HG02870 (cell line): ENCODE measurements around the gene PRPS1L1.

Source experiments
- ATAC-seq: cut with Tn5 transposase; IDR thresholded peaks from one replicate; pipeline ENCODE4 v1.9.1; 2021; ENCODE audit warnings: mild to moderate bottlenecking, moderate library complexity; ENCODE audit not compliant: unreplicated experiment

Gene PRPS1L1

DNA sequence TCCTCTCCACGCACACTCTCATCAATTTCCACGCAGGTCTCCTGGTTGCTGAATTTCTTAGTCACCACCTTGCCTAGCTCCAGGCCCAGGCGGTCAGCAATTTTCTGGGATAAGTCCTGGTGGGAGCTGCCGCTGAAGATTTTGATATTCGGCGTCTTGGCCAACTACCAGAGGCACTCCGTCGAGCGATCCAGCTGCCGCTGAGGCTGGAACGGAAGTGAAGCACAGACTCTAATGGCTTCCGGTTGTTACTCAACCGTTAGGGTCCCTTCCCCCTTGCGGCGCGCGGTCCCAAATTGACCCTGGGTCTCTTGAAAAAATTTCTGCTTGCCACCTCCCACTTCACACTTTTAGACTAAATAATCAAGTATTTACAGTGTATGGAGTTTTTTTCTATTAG is at the start of gene PRPS1L1:
Gene PRPS1L1 (minus strand): TSS at position 219 of the 400 bp plus-strand sequence.
- no peak for ATAC-seq

DNA sequence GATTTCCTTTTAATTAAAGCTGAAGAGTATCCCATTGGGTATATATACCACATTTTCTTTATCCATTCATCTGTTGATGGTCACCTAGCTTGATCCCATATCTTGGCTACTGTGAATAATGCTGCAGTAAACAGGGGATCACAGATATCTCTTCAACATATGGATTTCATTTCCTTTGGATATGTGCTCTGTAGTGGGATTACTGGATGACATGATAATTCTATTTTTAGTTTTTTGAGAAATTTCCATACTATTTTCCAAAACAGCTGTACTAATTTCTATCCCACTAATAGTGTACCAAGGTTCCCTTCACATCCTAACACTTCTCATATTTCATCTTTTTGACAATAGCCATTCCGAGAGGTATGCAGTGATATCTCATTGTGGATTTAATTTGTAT is 48.8 kb upstream of the PRPS1L1 start:
- no peak for ATAC-seq

DNA sequence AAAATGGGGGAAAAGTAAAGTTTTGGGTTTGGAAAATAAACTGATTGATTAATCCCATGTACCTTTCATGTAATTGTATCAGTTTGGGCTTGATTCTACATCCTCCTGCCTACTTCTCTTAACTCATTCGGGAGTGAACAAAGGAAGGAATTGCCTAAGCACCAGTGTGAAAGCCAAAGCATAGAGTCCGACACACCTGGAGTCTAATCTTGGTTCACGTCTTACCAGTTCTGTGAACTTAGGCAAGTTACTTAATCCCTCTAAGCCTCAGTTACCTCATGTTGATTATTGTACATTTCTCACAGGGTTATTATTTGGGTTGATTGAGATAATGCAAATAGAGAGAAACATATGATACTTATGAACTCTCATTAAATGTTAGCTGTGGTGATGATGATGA is 41.1 kb upstream of the PRPS1L1 start:
- ATAC-seq = no peak

DNA sequence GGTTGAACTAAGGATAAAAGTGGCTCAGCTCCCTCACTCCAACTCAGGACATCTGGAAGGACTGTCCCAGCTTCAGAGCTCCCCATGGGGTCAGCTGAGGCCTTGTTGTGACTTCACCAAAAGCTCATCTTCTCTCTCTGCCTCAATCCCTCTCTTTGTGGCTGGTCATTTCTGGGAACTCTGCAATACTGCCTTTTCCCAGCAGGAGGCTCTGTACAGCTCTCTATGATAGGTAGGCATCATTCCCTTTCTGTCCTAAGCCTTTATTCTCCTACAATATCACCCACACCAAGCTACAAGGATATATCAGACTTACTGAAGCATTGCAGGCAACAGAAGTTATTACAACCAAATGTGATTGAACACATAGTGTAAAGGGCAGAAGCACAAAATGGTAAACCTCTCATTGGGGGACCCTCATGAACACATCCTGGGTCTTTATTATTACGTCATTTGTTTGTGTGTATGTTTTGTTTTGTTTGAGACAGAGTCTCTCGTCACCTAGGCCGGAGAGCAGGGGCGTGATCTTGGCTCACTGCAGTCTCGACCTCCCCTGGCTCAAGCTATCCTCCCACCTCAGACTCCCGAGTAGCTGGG is 36.7 kb upstream of the PRPS1L1 start:
- ATAC-seq = no peak

DNA sequence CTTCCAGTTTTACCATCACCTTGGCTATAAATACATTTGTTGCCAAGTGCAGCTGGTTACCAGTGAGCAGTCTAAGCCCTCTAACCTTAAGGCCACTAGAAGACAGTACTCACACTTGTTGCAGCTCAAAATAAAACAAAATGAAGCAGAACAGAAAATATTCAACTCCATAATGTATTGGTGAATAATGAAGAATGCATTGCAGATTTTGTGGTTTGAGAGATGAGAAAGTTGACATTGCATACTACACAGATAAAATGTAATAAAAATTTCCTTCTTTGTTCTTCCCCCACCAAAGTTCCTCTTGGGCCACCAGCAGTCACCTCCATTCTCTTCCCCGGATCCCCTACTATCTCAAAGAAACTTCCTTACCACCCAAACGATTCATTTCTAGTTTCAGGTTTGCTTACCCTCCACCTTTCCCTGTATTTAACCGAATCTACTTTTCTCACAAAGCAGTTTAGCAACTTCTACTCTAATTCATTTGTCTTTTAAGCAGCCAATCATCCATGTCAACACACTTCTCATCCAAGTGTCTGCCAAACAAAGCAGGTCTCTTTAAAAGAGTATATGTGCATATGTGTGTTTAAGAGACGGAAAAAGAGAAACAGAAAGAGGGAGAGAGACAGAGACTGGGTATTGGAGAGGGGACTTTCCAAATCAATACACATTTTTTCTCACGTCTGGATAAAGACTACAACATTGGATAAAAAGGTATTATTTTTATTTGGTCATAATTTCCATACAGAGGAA is 35.7 kb upstream of the PRPS1L1 start:
- ATAC-seq = no peak

DNA sequence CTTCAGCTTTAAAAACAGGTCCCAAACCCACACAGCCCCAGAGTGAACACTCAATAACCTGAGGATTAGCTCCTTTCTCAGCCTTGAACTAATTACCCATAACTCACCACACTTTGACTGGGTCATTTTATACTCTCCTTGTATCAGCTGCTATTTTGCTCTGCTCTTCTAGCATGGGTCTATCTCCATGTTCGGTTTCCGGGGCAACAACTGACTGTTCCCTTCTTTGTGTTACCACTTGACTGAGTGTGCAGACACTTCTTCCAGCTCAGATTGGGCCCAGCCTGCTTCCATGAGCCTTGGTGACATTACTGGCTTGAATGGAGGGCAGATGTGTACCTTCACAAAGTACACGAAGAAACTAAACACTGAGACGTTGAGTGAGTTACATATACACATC is 31.5 kb upstream of the PRPS1L1 start:
- no peak for ATAC-seq

DNA sequence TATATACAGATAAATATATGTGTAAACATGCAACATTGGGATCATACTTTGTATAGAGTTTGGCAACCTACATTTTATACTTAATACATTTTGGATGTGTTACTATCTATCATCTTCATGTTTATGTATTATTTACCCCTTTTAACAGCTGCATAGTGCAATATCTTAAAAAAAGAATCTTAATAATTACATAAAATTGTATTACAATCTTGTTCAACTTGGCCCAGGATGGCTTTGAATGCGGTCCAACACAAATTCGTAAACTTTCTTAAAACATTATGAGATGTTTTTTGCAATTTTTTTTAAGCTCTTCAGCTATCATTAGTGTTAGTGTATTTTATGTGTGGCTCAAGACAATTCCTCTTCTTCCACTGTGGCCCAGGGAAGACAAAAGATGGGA is 26.3 kb upstream of the PRPS1L1 start:
- no peak for ATAC-seq

DNA sequence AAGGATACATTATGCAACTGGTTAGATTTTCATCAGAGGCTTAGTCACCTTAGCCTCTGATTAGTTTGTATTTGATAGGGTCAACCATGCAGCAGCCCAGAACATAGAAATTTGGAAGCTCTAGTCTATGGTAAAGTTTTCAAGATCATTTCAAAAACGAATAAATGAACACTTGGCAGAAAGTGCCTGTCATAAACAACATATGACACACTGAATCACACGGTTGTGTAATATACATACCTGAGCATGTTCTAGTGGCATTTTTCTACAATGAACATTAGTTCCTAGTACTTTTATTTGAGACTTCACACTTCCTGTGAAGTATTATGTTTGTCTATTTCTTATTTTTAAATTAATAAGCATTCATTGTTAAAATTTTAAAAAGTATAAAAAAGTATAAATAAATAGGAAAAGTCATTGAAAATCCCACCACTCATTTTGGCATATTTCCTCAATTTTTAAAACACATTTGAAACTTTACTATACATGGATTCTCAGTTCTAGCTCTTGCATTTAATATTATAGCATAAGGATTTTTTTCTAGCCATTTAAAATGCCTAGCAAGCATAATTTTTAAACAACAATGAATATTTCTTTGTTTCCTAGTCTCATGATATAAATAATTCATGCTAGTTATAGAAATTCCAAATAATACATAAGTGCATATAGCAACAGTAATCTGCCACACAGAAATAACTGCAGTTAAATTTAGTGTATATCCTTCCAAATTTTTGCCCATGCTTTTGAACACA is 25.7 kb upstream of the PRPS1L1 start:
- ATAC-seq = no peak

DNA sequence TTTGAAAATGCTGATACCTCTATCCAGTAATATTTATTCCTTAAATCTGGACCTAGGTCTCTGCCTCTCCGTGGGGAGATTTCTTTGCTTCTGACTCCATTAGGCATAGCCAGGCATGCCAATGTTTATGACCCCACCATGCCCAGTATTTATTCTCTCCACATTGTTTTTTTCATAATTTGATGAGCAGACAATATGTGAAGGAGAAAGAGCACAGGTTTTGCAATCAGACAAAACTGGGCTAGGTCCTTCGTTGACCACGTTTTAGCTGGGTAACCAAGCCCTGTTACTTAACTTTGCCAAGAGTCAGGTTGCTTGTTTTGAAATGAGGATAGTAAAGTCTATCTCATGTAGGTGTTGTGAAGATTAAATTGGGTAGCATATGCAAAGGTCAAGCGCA is 21.6 kb upstream of the PRPS1L1 start:
- no peak for ATAC-seq

DNA sequence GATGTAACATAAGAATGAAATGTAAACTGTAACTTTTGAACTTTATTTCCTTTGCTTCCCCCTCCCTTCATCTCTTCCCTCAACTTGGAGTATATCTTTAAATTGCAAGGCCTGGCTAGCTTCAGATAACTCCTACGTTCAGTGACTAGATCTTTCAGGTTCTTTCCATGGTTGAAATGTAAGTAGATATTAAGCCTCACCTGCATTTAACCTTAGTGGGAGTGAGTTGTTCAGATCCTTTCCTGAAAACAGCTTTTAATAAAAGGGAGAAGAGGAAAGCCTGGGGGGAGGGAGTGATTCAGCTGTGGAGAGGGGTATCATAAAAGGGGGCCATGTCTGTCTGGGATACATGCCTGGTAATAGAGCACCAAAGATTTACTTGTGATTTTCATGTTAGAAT is 19.0 kb upstream of the PRPS1L1 start:
- no peak for ATAC-seq

DNA sequence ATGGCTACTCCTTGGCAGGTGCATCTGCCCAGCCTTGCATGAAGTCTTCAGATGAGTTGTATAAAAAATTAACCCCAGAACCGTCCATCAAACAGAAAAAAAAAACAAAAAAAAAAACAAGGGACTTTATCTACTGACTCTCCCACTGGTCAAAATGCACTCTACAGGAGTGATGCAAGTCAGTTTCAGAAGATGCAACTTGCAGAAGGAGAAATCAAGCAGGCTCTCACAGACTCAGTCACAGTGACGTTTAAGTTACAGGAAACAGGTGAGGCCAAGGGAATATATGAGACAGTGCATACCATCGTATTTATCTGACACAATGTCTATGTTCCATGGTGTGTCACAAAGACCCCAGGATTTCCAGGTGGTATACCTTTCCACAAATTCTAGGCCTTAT is 17.5 kb upstream of the PRPS1L1 start:
- no peak for ATAC-seq

DNA sequence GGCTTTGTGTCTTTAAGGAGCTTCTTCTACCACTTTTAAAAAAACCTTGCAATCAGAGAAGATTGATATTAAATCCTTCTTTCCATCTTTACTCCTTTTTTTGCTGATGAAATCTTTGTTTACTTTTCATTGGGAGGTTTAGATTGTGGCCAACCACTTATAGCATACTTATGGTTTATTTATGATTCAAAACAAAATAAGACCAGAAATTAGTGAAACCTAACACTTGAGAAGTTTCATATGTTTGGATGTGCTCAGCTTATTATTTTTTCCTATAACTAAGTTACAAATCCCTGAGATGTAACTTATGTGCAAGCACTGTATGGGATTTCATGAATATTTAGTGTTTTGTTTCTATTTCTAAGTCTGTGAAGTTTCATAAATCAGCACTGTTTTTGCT is 13.5 kb upstream of the PRPS1L1 start:
- no peak for ATAC-seq

DNA sequence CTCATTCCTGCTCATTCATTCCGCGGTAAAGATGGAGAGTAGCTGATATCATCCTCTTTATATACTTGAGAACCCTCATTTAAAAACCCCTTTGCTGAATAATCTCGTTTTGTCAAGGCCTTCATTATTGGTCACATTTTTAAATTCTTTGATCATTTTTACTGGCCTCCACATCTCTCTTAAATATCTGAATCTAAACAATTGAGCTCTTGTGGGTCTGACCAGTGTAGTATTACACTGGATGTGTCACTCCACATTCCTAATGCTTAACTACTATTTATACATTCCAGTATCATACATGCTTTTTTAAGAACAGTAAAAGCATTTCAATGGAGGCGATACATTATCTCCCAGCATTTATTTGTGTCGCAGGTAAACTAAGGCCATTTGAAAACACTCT is 12.6 kb upstream of the PRPS1L1 start:
- ATAC-seq = no peak

DNA sequence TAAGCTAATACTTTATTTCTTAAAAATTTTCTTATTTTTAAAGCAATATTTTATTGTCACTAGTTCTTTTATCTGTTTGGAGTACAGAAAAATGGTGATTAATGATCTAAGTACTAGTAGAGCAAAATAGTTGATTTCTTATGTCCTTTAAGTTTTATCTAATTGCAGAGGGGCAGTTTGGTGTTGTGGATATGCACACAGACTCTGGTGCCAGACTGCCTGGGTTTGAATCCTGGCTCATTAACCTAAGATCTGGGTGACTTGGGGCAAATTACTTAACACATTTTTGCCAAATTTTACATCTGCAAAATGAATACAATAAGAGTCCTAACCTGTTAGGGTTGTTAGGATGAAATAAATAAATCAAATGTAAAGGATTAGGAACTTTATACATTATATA is 10.7 kb upstream of the PRPS1L1 start:
- ATAC-seq = no peak

DNA sequence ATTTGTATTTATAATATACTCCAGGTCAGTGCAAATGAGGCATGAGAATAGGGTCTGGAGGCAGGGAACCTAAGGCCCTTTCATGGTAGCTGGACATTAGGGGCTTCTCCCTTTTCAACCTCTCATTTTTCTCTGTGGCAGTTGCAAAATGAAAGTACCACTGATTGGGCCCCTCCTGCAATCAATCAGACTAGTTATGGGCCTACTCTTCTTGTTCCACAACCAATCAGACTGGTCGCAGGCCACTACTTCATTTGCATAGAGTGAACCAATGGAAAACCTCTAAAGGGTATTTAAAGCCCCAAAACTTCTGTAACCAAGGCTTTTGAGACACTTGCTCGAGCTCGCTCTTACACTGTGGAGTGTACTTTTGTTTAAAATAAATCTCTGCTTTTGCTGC is 10.0 kb upstream of the PRPS1L1 start:
- ATAC-seq = no peak

DNA sequence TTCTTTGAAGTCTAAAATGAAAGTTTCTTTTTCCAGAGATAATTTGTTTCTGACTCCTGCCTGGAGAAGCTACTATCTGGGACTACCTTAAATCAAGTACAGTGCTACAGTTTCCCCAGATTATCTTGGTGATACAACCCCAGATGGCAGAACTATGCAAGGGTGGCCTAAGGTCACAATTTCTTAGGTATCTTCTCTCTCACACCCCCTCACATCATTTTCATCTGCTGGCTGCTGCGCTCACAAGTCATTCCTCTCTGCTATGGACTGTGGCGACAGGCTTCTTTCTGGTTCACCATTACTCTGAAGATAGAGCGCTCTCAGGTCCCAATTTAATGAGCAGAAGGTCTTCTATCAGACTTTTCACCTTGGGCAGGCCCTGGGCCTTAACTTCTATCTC is 9.1 kb upstream of the PRPS1L1 start:
- no peak for ATAC-seq

DNA sequence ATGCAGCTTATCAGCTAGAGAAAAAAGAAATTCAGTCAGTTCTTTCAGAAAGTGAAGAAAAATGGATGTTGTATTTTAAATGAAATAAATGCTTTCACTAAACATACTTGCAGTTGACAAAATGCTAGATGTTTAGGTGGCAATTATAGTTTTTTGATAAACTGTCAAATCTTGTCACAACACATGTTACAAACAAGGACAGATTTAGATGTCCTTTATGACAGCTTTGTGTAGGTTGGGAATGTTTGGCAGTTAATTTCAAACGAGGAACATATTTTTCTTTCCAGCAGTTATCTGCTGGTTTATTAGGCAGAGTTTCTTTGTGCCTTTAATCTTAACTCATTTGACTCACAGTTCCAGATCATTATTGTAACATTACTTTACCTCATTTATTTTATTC is 3.1 kb upstream of the PRPS1L1 start:
- ATAC-seq = no peak

DNA sequence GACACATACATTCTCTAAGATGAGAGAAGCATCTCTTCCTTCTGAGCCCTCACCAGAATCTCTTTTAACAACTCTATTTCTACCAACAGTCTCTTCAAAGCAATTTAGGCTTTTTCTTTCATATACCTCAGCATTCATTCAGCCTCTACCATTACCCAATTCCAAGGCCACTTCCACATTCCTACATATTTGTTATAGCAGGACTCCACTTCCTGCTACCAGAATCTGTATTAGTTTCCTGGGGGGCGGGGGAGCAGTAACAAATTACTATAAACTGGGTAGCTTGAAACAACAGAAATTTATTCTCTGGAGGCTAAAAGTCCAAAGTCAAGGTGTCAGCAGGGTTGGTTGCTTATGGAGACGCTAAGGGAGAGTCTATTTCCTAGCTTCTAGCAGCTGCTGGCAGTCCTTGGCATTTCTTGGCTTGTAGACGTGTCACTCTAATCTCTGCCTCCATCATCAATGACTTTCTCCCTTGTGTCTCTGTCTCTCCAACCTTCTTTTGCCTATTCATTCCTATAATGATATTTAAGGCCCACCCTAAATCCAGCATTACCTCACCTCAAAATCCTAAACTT is 7.4 kb downstream of the PRPS1L1 start:
- ATAC-seq = no peak

DNA sequence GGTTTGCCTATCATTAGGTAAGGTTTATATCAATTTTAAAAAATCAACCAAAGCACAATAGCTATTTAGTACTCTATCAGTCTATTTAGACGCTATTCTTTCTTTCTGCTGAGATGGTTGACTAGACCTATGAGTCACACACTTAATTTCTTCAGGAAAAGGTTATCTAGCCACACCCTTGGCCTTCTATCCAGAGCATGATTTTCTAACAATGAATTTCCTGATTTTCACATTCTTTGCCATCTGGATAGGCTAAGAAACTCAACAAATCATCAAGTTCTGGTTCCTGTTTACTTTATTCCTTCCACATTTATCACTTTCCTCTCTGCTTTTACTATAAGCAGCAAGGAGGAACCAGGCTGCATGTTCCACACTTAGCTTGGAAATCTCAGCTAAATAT is 8.1 kb downstream of the PRPS1L1 start:
- no peak for ATAC-seq

DNA sequence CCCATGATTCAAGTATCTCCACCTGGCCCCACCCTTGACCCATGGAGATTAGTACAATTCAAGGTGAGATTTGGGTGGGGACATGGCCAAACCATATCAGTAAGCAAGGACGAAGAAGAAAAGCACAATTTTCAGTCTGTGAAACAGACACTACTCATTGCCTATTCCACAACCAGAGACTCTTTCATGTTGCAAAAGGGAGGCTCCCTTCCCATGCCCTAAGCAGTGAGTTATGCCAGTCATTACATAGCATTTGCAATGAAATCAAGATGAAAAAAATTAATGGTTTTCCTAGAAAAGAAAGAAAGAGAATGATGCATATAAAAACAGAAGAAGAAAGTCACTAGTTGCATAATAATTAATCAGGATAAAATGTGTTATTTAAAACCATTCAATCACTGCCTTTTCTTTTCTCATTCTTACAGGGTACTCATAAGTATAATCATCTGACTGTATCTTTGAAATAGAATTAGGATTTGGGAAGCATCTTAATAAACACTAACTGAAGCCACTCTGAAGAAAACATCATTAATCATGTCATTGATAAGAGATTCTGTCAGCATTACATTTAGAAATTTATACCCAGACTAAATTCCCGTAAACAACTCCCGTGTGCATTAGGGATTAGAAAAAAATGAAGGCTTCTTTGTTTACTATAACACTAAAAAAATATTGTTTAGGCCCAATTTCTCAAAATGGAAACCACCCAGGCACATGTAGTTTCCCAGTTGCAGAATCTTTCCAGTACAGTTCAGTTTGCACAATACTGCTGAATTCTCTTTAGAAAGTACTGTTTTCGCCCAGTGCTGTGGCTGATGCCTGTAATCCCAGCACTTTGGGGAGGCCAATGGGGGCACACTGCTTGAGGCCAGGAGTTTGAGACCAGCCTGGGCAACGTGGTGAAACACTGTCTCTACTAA is 9.1 kb downstream of the PRPS1L1 start:
- no peak for ATAC-seq
